Testis (tissue), 5 donors: ENCODE data around the gene TICAM2. TPM values are rescaled to one million over a fixed set of nuclear protein-coding genes. Genes with fewer than 3 reads are reported as not detected.
"Not testable (repeated sequence)": the region's sequence is repeated elsewhere in the genome, so short reads cannot be mapped to it uniquely, and the experiment has no call there.

Source experiments
- DNase-seq: peaks from one replicate; pipeline ENCODE4 v3.0.0-alpha.2; 2019
- H3K27ac ChIP-seq, 2 donors: fragments of 200-600 bp; sonication (generic); one replicate each; pipeline ENCODE4 v1.5.1; 2019
- H3K27me3 ChIP-seq: fragments of 200-600 bp; sonication (generic); one replicate; pipeline ENCODE4 v1.5.1; 2019
- H3K36me3 ChIP-seq: fragments of 200-600 bp; sonication (generic); one replicate; pipeline ENCODE4 v1.5.1; 2017; ENCODE audit warnings: low read depth; ENCODE audit errors: missing control alignments
- H3K4me1 ChIP-seq: fragments of 200-600 bp; sonication (generic); one replicate; pipeline ENCODE4 v1.5.1; 2019
- H3K4me3 ChIP-seq, 2 donors: fragments of 200-600 bp; sonication (generic); one replicate each; pipeline ENCODE4 v1.5.1; 2017 to 2019
- H3K9me3 ChIP-seq: fragments of 200-600 bp; sonication (generic); one replicate; pipeline ENCODE4 v1.5.1; 2017
- CTCF ChIP-seq, 3 experiments: fragments of 450-650 bp in 2 of 3; fragments of 200-600 bp in 1 of 3; sonication (generic) in 1 of 3; IDR thresholded peaks; one replicate each; pipeline ENCODE4 v1.5.1; 2016 to 2019; ENCODE audit warnings: antibody characterized with exemption in 3 of 3, mild to moderate bottlenecking in 2 of 3, moderate library complexity in 1 of 3
- POLR2A ChIP-seq: fragments of 450-650 bp; IDR thresholded peaks from one replicate; pipeline ENCODE4 v1.6.1; 2017; ENCODE audit warnings: antibody characterized with exemption, mild to moderate bottlenecking, moderate library complexity
- WGBS, 2 donors: methylation state at CpG; one replicate each; pipeline ENCODE4 v1.1.5; 2018; 5-methylcytosine and 5-hydroxymethylcytosine counted together
- intact Hi-C: fragments of 100-400 bp; cut with DNase I; formaldehyde crosslinking; loops from one replicate; pipeline ENCODE4 v1.15.1; 2023; ENCODE audit warnings: low total_unique reads
- long read RNA-seq, 2 donors: transcript quantifications; one replicate each; lab custom pipeline, GENCODE V29; 2026
- polyA plus RNA-seq: library from polyadenylated mRNA; stranded (reverse); fragments of 350-450 nt; fragmentation: Illumina TruSeq; extraction: RNeasy Lipid Tissue Mini Kit (QIAGEN cat#74804); gene quantifications from one replicate; pipeline ENCODE4 v1.2.3, GENCODE V29; 2014; ENCODE audit warnings: low read depth, low replicate concordance; ENCODE audit not compliant: insufficient read depth
- total RNA-seq, 2 donors: library from RNA; depleted of rRNA; stranded (reverse); fragments of >200 nt; gene quantifications; one replicate each; pipeline ENCODE4 v1.2.3, GENCODE V29; 2016

The TICAM2 gene, protein sequence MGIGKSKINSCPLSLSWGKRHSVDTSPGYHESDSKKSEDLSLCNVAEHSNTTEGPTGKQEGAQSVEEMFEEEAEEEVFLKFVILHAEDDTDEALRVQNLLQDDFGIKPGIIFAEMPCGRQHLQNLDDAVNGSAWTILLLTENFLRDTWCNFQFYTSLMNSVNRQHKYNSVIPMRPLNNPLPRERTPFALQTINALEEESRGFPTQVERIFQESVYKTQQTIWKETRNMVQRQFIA
- total RNA-seq (under 1 TPM in 1 of 2 donors, not detected in 1; 0.68 TPM), polyA plus RNA-seq (1.1 TPM)
- long read RNA-seq, donor 1: 0 reads
- long read RNA-seq, donor 2, partial matches to known transcripts: 0 of 4 reads
- long read RNA-seq, donor 2, other reads (novel, unspliced or antisense): 0 of 4 reads

GRCh38 chr5:115601701-115602590, at the start of gene TICAM2:
Gene TICAM2 (minus strand): TSS chr5:115602479. CDS start chr5:115581256, 21,223 bp downstream.
- H3K9me3 ChIP-seq: no peaks in the 10 kb centered on the region
- H3K4me3 ChIP-seq: peak within 1 kb of the TSS; percentile 80 to 84
- peak; percentile 74 for DNase-seq
- TF ChIP-seq CTCF (IDR thresholded peaks at IDR 0.05) (peak in 1 of 3 experiments; percentile 35), POLR2A (no peak)
- H3K27ac ChIP-seq: peak within 1 kb of the TSS; percentile 78 to 95
- H3K36me3 ChIP-seq: no peaks in the 10 kb centered on the region
- intact Hi-C loops: no loop called here
- 0 to 1% methylated on average over 26 to 67 of the region's 71 CpGs for WGBS, 2 donors
- H3K27me3 ChIP-seq: no peaks in the 10 kb centered on the region
- H3K4me1 ChIP-seq: peaks cover 10% of the 10 kb centered on the region

DNA sequence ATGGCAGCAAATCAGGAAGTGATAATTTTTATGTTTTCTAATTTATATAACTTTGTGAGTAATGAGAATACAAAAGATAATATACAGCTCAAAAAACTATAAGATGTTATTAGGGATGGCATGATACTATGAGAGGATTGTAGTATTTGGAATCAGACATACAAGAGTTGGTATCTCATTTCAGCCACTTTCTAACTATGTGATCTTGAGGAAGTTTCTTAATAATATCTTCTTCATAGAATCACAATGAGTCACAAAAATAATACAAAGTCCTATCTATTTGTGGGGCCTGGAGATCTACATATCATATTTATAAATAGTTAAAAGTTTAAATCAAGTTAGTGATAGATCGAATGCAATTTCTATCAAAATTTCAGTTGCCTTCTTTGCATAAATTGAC, 47.3 kb upstream of the TICAM2 start:
- intact Hi-C loops: no loop called here
- no peaks in the 10 kb centered on the region for H3K36me3 ChIP-seq
- WGBS, 2 donors: 87 to 95% methylated on average over 1 of the region's 1 CpG
- H3K27ac ChIP-seq: no peak overlapping the region
- H3K4me3 ChIP-seq: no peak overlapping the region
- H3K9me3 ChIP-seq: no peaks in the 10 kb centered on the region
- no peaks in the 10 kb centered on the region for H3K27me3 ChIP-seq
- no peak for DNase-seq
- TF ChIP-seq CTCF (IDR thresholded peaks at IDR 0.05) (no peak), POLR2A (no peak)
- no peaks in the 10 kb centered on the region for H3K4me1 ChIP-seq

DNA sequence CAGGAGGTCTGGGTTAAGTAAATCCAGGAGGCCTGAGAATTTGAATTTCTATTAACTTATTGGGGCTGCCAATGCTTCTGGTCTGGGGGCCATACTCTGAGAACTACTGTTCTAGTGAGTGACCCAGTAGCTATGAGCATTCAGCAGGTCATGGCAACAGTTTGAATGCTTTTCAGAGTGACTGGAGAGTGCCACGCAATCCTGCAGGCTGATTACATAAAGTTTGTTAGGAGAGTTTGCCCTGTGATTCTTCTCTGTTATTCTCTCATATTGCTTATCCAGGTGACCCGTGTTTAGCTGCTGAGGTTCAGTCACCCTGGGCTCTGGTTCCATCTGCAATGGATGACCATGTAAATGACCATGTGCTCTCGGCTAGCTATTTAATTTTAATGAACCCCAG, 45.8 kb upstream of the TICAM2 start:
- TF ChIP-seq POLR2A: no peak
- TF ChIP-seq CTCF (IDR thresholded peaks at IDR 0.05): no peak
- DNase-seq: no peak

GRCh38 chr5:115645386-115645785, 43.1 kb upstream of the TICAM2 start:
- H3K4me3 ChIP-seq, H3K9me3 ChIP-seq, H3K27ac ChIP-seq, H3K27me3 ChIP-seq, H3K36me3 ChIP-seq, H3K4me1 ChIP-seq, intact Hi-C loops, DNase-seq: not testable (repeated sequence)
- WGBS, 2 donors: 87 to 94% methylated on average over 5 of the region's 5 CpGs

More for the DNA sequence above, 45.8 kb upstream of the TICAM2 start:
- Histone ChIP-seq H3K4me3 (no peak overlapping the region), H3K4me1 (no peaks in the 10 kb centered on the region), H3K27ac (no peak overlapping the region), H3K9me3 (no peaks in the 10 kb centered on the region), H3K36me3 (no peaks in the 10 kb centered on the region), H3K27me3 (no peaks in the 10 kb centered on the region)
- WGBS, 2 donors: 60 to 77% methylated on average over 3 of the region's 3 CpGs
- intact Hi-C loops: no loop called here

- WGBS, 2 donors: 90 to 93% methylated on average over 2 of the region's 2 CpGs
- Histone ChIP-seq H3K4me3 (no peak overlapping the region), H3K27me3 (no peaks in the 10 kb centered on the region), H3K36me3 (no peaks in the 10 kb centered on the region), H3K9me3 (no peaks in the 10 kb centered on the region), H3K4me1 (no peaks in the 10 kb centered on the region), H3K27ac (no peak overlapping the region)
- TF ChIP-seq CTCF (IDR thresholded peaks at IDR 0.05) (no peak), POLR2A (no peak)
- no peak for DNase-seq
- intact Hi-C loops: no loop called here
Measured at GRCh38 chr5:115644046-115644445, 41.8 kb upstream of the TICAM2 start.
